ENCODE data around the gene CARD9.
"Not testable (repeated sequence)": the region's sequence is repeated elsewhere in the genome, so short reads cannot be mapped to it uniquely, and the experiment has no call there.

The CARD9 gene

DNA sequence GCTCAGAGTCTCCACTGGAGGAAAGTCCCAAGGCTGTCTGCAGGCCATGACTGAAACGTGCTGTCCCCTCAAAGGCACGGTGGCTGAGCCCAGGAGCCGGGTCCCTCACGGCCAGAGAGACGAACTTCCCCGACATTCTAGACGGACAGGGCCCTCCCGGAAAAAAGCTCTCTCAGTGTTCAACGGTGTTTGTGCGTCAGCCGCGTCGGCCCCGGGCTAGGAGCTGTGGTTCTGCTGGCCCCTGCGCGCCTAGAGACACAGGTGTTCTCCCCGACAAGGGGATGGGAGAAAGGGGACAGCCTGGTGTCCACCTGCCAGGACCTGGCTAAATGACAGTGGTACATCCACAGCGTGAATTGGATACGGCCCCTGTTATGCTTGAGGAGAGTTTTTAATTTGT lies 51.9 kb downstream of the CARD9 start:
- H3K9me3 Mint-ChIP-seq, result peaks cover 0 to under 1% of the 10 kb centered on the region in 2 donors
- H3K27me3 Mint-ChIP-seq, result peaks cover 11 to 12% of the 10 kb centered on the region in 2 donors
- no peak overlapping the region for H3K4me3 Mint-ChIP-seq
- H3K27ac Mint-ChIP-seq, result no peak overlapping the region
- H3K36me3 Mint-ChIP-seq, result peaks cover 0 to under 1% of the 10 kb centered on the region in 2 donors
- ATAC-seq (replicated peaks) (no peak), DNase-seq (no peak)
- peaks cover 12 to 29% of the 10 kb centered on the region in 2 donors for H3K4me1 Mint-ChIP-seq

DNA sequence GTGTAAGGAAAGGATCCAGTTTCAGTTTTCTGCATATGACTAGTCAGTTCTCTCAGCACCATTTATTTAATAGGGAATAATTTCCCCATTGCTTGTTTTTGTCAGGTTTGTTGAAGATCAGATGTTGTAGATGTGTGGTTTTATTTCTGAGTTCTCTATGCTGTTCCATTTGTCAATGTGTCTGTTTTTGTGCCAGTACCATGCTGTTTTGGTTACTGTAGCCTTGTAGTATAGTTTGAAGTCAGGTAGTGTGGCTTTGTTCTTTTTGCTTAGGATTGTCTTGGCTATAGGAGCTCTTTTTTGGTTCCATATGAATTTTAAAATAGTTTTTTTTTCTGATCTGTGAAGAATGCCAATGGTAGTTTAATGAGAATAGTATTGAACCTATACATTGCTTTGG lies 52.5 kb downstream of the CARD9 start:
- Mint-ChIP-seq H3K27me3 (peaks cover 17 to 18% of the 10 kb centered on the region in 2 donors), H3K4me1 (peaks cover 11 to 25% of the 10 kb centered on the region in 2 donors)
- H3K9me3 Mint-ChIP-seq; H3K4me3 Mint-ChIP-seq; H3K27ac Mint-ChIP-seq; DNase-seq; ATAC-seq (replicated peaks); H3K36me3 Mint-ChIP-seq: not testable (repeated sequence)

DNA sequence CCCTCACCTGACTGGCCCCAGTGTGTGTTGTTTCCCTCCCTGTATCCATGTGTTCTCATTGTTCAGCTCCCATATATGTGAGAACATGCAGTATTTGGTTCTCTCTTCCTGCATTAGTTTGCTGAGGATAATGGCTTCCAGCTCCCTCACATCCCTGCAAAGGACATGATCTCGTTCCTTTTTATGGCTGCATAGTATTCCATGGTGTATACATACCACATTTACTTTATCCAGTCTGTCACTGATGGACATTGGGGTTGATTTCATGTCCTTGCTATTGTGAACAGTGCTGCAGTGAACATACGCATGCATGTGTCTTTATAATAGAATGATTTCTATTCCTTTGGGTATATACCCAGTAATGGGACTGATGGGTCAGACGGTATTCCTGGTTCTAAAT lies 53.5 kb downstream of the CARD9 start:
- H3K36me3 Mint-ChIP-seq, result peaks cover 4 to 13% of the 10 kb centered on the region in 2 donors
- peaks cover 11 to 25% of the 10 kb centered on the region in 2 donors for H3K4me1 Mint-ChIP-seq
- ATAC-seq (replicated peaks); H3K4me3 Mint-ChIP-seq; H3K27ac Mint-ChIP-seq; DNase-seq: not testable (repeated sequence)
- H3K9me3 Mint-ChIP-seq, result peaks cover 11 to 13% of the 10 kb centered on the region in 2 donors
- peaks cover 19 to 22% of the 10 kb centered on the region in 2 donors for H3K27me3 Mint-ChIP-seq

DNA sequence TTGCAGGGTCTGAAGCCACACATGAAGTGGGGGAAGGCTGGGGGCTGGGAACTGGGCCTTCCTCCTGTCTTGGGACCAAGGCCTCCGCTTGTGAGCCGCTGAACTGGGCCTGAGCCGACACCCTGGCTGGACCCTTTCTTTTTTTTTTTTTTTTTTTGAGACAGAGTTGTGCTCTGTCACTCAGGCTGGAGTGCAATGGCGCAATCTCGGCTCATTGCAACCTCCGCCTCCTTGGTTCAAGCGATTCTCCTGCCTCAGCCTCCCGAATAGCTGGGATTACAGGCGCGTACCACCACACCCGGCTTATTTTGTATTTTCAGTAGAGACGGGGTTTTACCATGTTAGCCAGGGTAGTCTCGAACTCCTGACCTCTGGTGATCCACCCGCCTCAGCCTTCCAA lies 54.2 kb downstream of the CARD9 start:
- Mint-ChIP-seq H3K4me1 (peaks cover 11 to 25% of the 10 kb centered on the region in 2 donors), H3K27me3 (peaks cover 19 to 22% of the 10 kb centered on the region in 2 donors), H3K9me3 (peaks cover 17 to 20% of the 10 kb centered on the region in 2 donors), H3K36me3 (peaks cover 4 to 17% of the 10 kb centered on the region in 2 donors)
- H3K4me3 Mint-ChIP-seq; H3K27ac Mint-ChIP-seq; DNase-seq; ATAC-seq (replicated peaks): not testable (repeated sequence)

DNA sequence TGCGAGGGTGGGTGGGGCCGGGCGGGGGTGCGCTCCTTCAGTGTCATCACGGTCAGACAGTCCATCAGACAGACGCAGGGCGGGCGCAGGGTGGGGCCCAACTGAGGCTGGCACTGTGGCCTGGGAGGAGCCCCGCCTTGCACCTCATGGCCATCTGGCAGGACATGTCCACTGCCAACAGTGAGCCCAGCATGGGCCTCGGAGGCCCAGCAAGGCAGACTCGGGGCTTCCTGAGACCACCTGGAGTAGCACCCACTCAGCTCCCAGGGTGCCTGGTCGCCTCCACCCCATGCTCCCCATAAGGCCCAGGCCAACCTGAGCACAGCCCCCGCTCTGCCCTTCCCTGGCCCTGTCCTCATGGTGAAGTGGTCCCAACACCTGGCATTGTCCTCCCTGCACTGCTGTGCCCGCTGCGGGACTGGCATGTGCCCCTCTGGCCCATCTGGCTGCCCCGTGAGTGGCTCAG lies 54.7 kb downstream of the CARD9 start:
- Mint-ChIP-seq H3K27me3 (peaks cover 19 to 22% of the 10 kb centered on the region in 2 donors), H3K4me3 (no peak overlapping the region), H3K4me1 (peaks cover 11 to 23% of the 10 kb centered on the region in 2 donors), H3K36me3 (peaks cover 4 to 17% of the 10 kb centered on the region in 2 donors), H3K9me3 (peaks cover 17 to 20% of the 10 kb centered on the region in 2 donors), H3K27ac (no peak overlapping the region)
- DNase-seq, result no peak
- ATAC-seq (replicated peaks), result peak in 1 of 2 donors; percentile 20

DNA sequence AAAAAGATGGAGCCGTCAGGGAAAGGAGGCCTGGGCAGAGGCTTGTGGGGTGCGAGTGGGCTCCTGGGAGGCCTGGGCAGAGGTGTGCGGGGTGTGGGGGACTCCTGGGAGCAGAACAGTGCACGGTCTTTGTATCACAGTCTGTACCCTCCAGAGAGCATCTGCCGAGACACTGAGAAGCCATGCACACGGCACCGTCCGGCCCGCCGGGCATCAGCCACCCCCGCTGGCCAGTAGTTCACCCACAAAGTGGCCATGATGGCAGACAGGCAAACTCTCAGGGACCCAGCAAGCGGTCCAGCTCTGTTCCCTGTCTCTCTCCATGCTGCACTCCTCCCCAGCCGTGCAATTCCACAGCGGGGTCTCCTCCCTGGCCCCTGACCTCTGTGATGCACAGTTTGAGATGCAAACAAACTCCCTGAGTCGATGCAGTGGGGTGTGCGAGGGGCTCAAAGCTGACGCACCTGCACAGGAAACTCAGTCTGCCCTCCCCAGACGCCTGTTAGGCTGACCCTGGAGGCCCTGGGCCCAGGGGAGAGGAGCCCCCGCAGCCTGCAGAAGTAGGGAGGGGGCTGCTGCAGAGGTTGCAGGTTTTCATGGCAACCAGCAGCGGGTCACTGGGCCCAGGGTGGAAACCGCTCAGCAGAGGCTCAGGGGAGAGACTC lies 55.2 kb downstream of the CARD9 start:
- ATAC-seq (replicated peaks), result peak; percentile 21 to 42
- H3K9me3 Mint-ChIP-seq, result peaks cover 17 to 20% of the 10 kb centered on the region in 2 donors
- peaks cover 19 to 22% of the 10 kb centered on the region in 2 donors for H3K27me3 Mint-ChIP-seq
- H3K36me3 Mint-ChIP-seq, result peaks cover 4 to 17% of the 10 kb centered on the region in 2 donors
- H3K27ac Mint-ChIP-seq, result no peak overlapping the region
- no peak for DNase-seq
- H3K4me3 Mint-ChIP-seq, result no peak overlapping the region
- peaks cover 11 to 17% of the 10 kb centered on the region in 2 donors for H3K4me1 Mint-ChIP-seq

DNA sequence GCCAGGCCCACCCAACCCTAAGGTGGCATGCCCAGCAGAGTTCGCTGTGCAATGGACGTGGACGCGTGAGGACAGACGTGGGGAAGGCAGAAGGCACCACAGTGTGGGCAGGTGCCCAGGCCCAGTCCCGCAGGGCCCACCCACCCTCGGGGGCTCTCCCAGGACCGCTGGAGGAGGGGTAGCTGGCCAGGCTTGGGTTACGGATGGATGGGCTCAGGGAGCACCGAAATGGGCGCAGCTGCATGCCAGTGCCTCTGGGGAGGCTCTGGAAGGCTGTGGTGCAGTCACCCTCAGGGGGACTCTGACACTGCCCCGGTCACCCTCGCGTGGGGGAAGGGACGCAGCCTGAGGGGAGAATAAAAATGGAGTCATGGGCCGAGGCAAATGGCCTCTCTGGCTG lies 55.8 kb downstream of the CARD9 start:
- Mint-ChIP-seq H3K27ac (no peak overlapping the region), H3K36me3 (peaks cover 4 to 17% of the 10 kb centered on the region in 2 donors), H3K9me3 (peaks cover 17 to 20% of the 10 kb centered on the region in 2 donors), H3K4me3 (no peak overlapping the region), H3K4me1 (peaks cover 11 to 17% of the 10 kb centered on the region in 2 donors), H3K27me3 (peaks cover 19 to 22% of the 10 kb centered on the region in 2 donors)
- no peak for DNase-seq
- ATAC-seq (replicated peaks), result no peak

DNA sequence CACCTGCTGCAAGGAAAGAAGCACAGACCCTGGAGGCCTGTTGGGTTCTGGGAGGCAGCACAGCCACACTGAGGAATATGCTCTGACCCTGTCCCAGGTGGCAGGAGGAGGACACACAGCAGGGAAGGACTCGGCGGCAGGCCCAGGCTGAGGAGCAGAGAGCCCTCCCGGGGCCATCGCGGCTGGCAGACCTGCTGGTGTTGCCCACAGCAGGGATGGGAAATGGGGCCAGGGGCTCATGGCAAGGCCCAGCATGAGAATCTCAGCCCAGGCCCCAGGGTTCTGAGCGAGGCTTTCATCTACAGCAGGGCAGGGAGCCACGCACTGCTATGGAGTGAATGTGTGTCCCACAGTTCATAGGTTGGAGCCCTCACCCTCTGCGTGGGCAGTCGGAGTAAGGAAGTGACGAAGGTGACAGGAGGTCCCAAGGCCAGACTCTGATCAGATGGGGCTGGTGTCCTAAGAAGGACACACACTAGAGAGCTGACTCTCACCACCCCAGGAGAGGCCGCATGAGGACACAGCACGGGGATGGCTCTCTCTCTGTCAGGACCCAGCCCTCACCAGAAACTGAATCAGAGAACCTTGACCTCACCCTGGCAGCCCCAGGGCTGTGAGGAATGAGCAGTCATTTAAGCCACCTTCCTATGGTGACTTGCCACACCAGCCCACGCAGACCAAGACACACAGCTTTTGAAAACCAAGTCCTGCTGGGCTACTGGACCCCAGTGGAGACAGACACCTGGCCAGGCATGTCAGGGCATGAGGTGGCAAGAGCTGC lies 56.4 kb downstream of the CARD9 start:
- ATAC-seq (replicated peaks), result peak in 1 of 2 donors; percentile 29
- Mint-ChIP-seq H3K4me3 (peak overlapping the region in 1 of 2 donors; percentile 19), H3K27ac (no peak overlapping the region), H3K36me3 (peaks cover 4 to 17% of the 10 kb centered on the region in 2 donors), H3K9me3 (peaks cover 17 to 20% of the 10 kb centered on the region in 2 donors), H3K27me3 (peaks cover 19 to 22% of the 10 kb centered on the region in 2 donors), H3K4me1 (peaks cover 11 to 17% of the 10 kb centered on the region in 2 donors)
- no peak for DNase-seq

DNA sequence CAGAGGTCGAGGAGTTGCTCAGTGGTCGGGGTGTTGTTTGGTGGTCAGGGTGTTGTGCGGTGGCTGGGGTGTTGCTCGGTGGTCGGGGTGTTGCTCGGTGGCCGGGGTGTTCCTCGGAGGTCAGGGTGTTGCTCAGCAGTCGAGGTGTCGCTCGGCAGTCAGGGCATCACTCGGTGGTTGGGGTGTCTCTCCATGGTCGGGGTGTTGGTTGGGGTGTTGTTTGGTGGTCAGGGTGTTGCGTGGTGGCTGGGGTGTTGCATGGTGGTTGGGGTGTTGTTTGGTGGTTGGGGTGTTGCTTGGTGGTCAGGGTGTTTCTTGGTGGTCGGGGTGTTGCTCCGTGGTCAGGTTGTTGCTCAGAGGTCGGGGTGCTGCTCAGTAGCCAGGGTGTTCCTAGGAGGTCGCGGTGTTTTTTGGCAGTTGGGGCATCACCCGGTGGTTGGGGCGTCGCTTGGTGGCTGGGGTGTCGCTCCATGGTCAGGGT lies 57.2 kb downstream of the CARD9 start:
- H3K4me3 Mint-ChIP-seq, result no peak overlapping the region
- H3K36me3 Mint-ChIP-seq, result peaks cover 4 to 17% of the 10 kb centered on the region in 2 donors
- H3K9me3 Mint-ChIP-seq, result peaks cover 17 to 20% of the 10 kb centered on the region in 2 donors
- ATAC-seq (replicated peaks) (no peak), DNase-seq (no peak)
- H3K27me3 Mint-ChIP-seq, result peaks cover 19 to 22% of the 10 kb centered on the region in 2 donors
- peaks cover 11 to 17% of the 10 kb centered on the region in 2 donors for H3K4me1 Mint-ChIP-seq
- no peak overlapping the region for H3K27ac Mint-ChIP-seq

DNA sequence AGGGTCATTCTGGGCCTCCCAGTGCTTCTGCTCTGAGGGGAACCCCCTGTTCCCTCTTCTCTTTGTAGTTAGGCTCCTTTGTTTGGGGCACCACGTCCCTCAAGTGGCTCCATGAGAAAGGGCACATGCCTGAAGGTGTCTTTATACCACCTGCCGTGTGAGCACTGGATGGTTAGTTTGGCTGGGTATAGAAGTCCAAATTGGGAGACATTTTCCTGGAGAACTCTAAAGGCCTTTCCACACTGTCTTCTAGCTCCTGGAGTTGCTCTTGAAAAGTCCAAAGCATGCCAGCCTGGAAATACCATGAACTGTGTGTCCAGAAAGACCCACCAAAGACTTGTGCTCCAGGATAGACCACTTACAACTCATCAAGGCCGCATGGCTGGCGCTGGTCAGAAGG lies 58.5 kb downstream of the CARD9 start:
- H3K27me3 Mint-ChIP-seq, result peaks cover 19 to 22% of the 10 kb centered on the region in 2 donors
- peaks cover 11 to 17% of the 10 kb centered on the region in 2 donors for H3K4me1 Mint-ChIP-seq
- DNase-seq (no peak), ATAC-seq (replicated peaks) (no peak)
- no peak overlapping the region for H3K27ac Mint-ChIP-seq
- no peak overlapping the region for H3K4me3 Mint-ChIP-seq
- peaks cover 17 to 20% of the 10 kb centered on the region in 2 donors for H3K9me3 Mint-ChIP-seq
- H3K36me3 Mint-ChIP-seq, result peaks cover 4 to 17% of the 10 kb centered on the region in 2 donors

DNA sequence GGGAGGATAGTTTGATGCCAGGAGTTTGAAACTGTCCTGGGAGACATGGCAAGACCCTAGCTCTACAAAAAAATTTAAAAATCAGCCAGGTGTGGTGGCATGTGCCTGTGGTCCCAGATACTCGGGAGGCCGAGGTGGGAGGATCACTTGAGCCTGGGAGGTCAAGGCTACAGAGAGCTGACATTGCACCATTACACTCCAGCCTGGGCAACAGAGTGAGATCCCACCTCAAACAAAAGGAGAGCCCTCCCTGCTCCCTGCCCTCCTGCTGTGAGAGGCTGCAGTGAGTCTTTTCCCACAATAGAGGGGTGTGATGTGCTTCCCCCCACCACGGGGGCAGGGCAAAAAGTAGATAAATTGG lies 59.4 kb downstream of the CARD9 start:
- Mint-ChIP-seq H3K4me1 (peaks cover 11 to 17% of the 10 kb centered on the region in 2 donors), H3K9me3 (peaks cover 17 to 20% of the 10 kb centered on the region in 2 donors), H3K36me3 (peaks cover 4 to 17% of the 10 kb centered on the region in 2 donors), H3K27ac (no peak overlapping the region), H3K4me3 (no peak overlapping the region), H3K27me3 (peaks cover 19 to 22% of the 10 kb centered on the region in 2 donors)
- ATAC-seq (replicated peaks) (no peak), DNase-seq (no peak)
